K562 (cell line): Measurements from ENCODE around the gene CTNNA3. TPM values are rescaled to one million over a fixed set of nuclear protein-coding genes. Genes with fewer than 3 reads are reported as not detected.

Experiments
- ATAC-seq: fragments of 200-7000 bp; cut with Tn5 transposase; 3 replicates; pipeline ENCODE4 v1.9.1; 2020; ENCODE audit warnings: moderate library complexity
- BruUV-seq: library from RNA; stranded (reverse); fragments of 400-500 nt; replicated peaks from 2 replicates; lab custom pipeline; 2021; lab: Mats Ljungman, UMichigan
- CTCF ChIA-PET: fragments of 300-600 bp; formaldehyde crosslinking; extraction: SDS; loops from one replicate; lab custom pipeline; 2021; ENCODE audit warnings: low intra/inter-chr PET ratio; lab: Yijun Ruan, JAX
- POLR2A ChIA-PET: fragments of 300-600, 350-650 bp; sonication (Branson Sonifier 250); formaldehyde crosslinking; extraction: SDS; loops from one replicate; lab custom pipeline; 2021; ENCODE audit warnings: antibody characterized with exemption, inconsistent platforms; lab: Yijun Ruan, JAX
- DNase-seq, 4 experiments: peaks; one replicate each; pipeline versions ENCODE4 v3.0.0 to v3.0.0-alpha.2; 2011 to 2018; ENCODE audit warnings: low spot score in 3 of 4, mixed read lengths in 3 of 4; ENCODE audit errors: extremely low read depth in 1 of 4
- FAIRE-seq: peaks from 2 replicates; lab custom pipeline; 2011; peaks lifted over from hg19 to GRCh38; lab: Jason Lieb, UNC
- H2AFZ ChIP-seq: 2 replicates; pipeline ENCODE4 v1.6.0; 2011; ENCODE audit warnings: low read depth, low read length, control low read depth, inconsistent platforms
- H3K27ac ChIP-seq: fragments of 200-600 bp; 3 replicates; pipeline ENCODE4 v1.8.0; 2011; ENCODE audit warnings: low read depth, mild to moderate bottlenecking, control low read depth, inconsistent platforms, low read length, moderate library complexity, mixed read lengths; ENCODE audit errors: extremely low read depth
- H3K27me3 ChIP-seq, 2 experiments: fragments of 300-600 bp in 1 of 2; 2 replicates in 1 of 2; 3 replicates in 1 of 2; pipeline versions ENCODE4 v1.6.0 to v1.8.0; 2011; ENCODE audit warnings: inconsistent platforms in 2 of 2, low read length in 2 of 2, mild to moderate bottlenecking in 1 of 2, mixed read lengths in 1 of 2, moderate library complexity in 1 of 2; ENCODE audit not compliant: control insufficient read depth in 2 of 2, insufficient read depth in 2 of 2
- H3K36me3 ChIP-seq: fragments of 300-600 bp; 3 replicates; pipeline ENCODE4 v1.8.0; 2011; ENCODE audit warnings: mild to moderate bottlenecking, low read length, inconsistent platforms; ENCODE audit not compliant: control insufficient read depth, insufficient read depth
- H3K4me1 ChIP-seq, 2 experiments: fragments of 200-600 bp in 1 of 2; replicated peaks in 1 of 2; 2 replicates in 1 of 2; 3 replicates in 1 of 2; pipeline versions ENCODE4 v1.5.1 to v1.8.0; 2011; ENCODE audit warnings: inconsistent platforms in 2 of 2, low read length in 2 of 2, mild to moderate bottlenecking in 1 of 2, mixed read lengths in 1 of 2, moderate library complexity in 1 of 2; ENCODE audit not compliant: control insufficient read depth in 2 of 2, insufficient read depth in 2 of 2
- H3K4me2 ChIP-seq: 2 replicates; pipeline ENCODE4 v1.6.1; 2011; ENCODE audit warnings: low read length, control low read depth, inconsistent platforms, mixed read lengths; ENCODE audit not compliant: insufficient read depth
- H3K4me3 ChIP-seq: fragments of 200-600 bp; sonication (generic), shearing (Covaris generic); 2 replicates; pipeline ENCODE4 v1.5.1; 2016; ENCODE audit warnings: control low read depth, inconsistent platforms
- H3K79me2 ChIP-seq: fragments of 200-600 bp; 3 replicates; pipeline ENCODE4 v1.8.0; 2011; ENCODE audit warnings: low read length, inconsistent platforms; ENCODE audit not compliant: control insufficient read depth, insufficient read depth
- H3K9ac ChIP-seq, 2 experiments: 2 replicates each; pipeline versions ENCODE4 v1.6.0 to v1.6.1; 2011; ENCODE audit warnings: low read depth in 2 of 2, low read length in 2 of 2, control low read depth in 1 of 2, inconsistent platforms in 1 of 2, mild to moderate bottlenecking in 1 of 2, mixed read lengths in 1 of 2; ENCODE audit not compliant: insufficient read depth in 1 of 2
- H3K9me1 ChIP-seq: one replicate; pipeline ENCODE4 v1.6.0; 2011; ENCODE audit warnings: inconsistent platforms, mild to moderate bottlenecking, low read length, moderate library complexity; ENCODE audit not compliant: control insufficient read depth, insufficient read depth
- H3K9me3 ChIP-seq: replicated peaks from 2 replicates; pipeline ENCODE4 v1.5.1; 2011; ENCODE audit warnings: low read depth, low read length, inconsistent platforms; ENCODE audit not compliant: control insufficient read depth, insufficient read depth
- H4K20me1 ChIP-seq: replicated peaks from 2 replicates; pipeline ENCODE4 v1.6.1; 2011; ENCODE audit warnings: low read length, inconsistent platforms, mixed read lengths; ENCODE audit not compliant: control insufficient read depth, insufficient read depth
- AFF1 ChIP-seq, 2 experiments: fragments of 450-650 bp; IDR thresholded peaks; 2 replicates each; pipeline ENCODE4 v1.6.1; 2018; ENCODE audit warnings: mild to moderate bottlenecking in 2 of 2, low read depth in 1 of 2; ENCODE audit not compliant: partially characterized antibody in 2 of 2
- ATF7 ChIP-seq: fragments of 450-650 bp; IDR thresholded peaks from 2 replicates; pipeline ENCODE4 v1.7.1; 2014; ENCODE audit warnings: mild to moderate bottlenecking, moderate library complexity
- BDP1 ChIP-seq: IDR thresholded peaks from 3 replicates; pipeline ENCODE4 v1.6.1; 2011; ENCODE audit not compliant: insufficient read length, insufficient read depth
- BHLHE40 ChIP-seq: IDR thresholded peaks from 2 replicates; pipeline ENCODE4 v1.6.1; 2011; ENCODE audit warnings: low read length, improper control_type of control experiment
- HDAC1 ChIP-seq, 2 experiments: fragments of 450-650 bp; IDR thresholded peaks; 2 replicates each; pipeline ENCODE4 v1.6.1; 2016 to 2017; ENCODE audit warnings: inconsistent platforms in 1 of 2, mild to moderate bottlenecking in 1 of 2, moderate library complexity in 1 of 2
- NR2C2 ChIP-seq, 2 experiments: fragments of 200-800 bp in 1 of 2; sonication (Bioruptor generic) in 1 of 2; sonication (generic) in 1 of 2; formaldehyde crosslinking in 1 of 2; IDR thresholded peaks; 2 replicates each; pipeline versions ENCODE4 v1.6.1 to v1.8.0; 2016 to 2022; ENCODE audit warnings: mild to moderate bottlenecking in 1 of 2, missing compliant biosample characterization in 1 of 2, missing genetic modification characterization in 1 of 2, missing genetic modification reagents in 1 of 2
- NR3C1 ChIP-seq: sonication (generic); formaldehyde crosslinking; IDR thresholded peaks from 2 replicates; pipeline ENCODE4 v1.8.1; 2022; ENCODE audit warnings: missing genetic modification reagents
- POLR2B ChIP-seq: fragments of 450-650 bp; IDR thresholded peaks from 2 replicates; pipeline ENCODE4 v1.6.1; 2018; ENCODE audit warnings: low read depth; ENCODE audit not compliant: partially characterized antibody
- RAD51 ChIP-seq: fragments of 450-650 bp; IDR thresholded peaks from 2 replicates; pipeline ENCODE4 v1.7.1; 2016; ENCODE audit warnings: low read depth, mild to moderate bottlenecking, borderline replicate concordance
- SMARCA5 ChIP-seq: fragments of 450-650 bp; IDR thresholded peaks from 2 replicates; pipeline ENCODE4 v1.6.1; 2016
- ZNF124 ChIP-seq: sonication (generic); formaldehyde crosslinking; IDR thresholded peaks from 2 replicates; pipeline ENCODE4 v1.8.1; 2022; ENCODE audit warnings: missing genetic modification reagents
- ZNF143 ChIP-seq: sonication (generic); formaldehyde crosslinking; IDR thresholded peaks from 2 replicates; pipeline ENCODE4 v1.9.0; 2022; ENCODE audit warnings: mild to moderate bottlenecking, missing genetic modification reagents
- ZNF263 ChIP-seq: sonication (generic); formaldehyde crosslinking; IDR thresholded peaks from 2 replicates; pipeline ENCODE4 v1.8.0; 2022; ENCODE audit warnings: mild to moderate bottlenecking, missing genetic modification reagents, borderline replicate concordance
- ZNF3 ChIP-seq: fragments of 250-450 bp; sonication (Bioruptor Pico); IDR thresholded peaks from 2 replicates; pipeline ENCODE4 v1.5.0; 2021; ENCODE audit warnings: mild to moderate bottlenecking, moderate library complexity
- ZSCAN32 ChIP-seq: fragments of 450-650 bp; formaldehyde crosslinking; IDR thresholded peaks from 2 replicates; pipeline ENCODE4 v1.4.0; 2020; ENCODE audit warnings: mild to moderate bottlenecking, moderate library complexity
- WGBS: fragments of 100-300 bp; shearing (Covaris generic); methylation state at CpG from one replicate; pipeline ENCODE4 v1.1.6; 2016; ENCODE audit warnings: low coverage, mixed read lengths; ENCODE audit not compliant: insufficient coverage; ENCODE audit errors: missing lambda C conversion rate; 5-methylcytosine and 5-hydroxymethylcytosine counted together
- in situ Hi-C: fragments of 300-500 bp; cut with MboI; formaldehyde crosslinking; loops from 4 replicates; pipeline ENCODE4 v1.15.0; 2018; ENCODE audit warnings: inconsistent platforms, mixed read lengths
- intact Hi-C: fragments of 100-400 bp; cut with micrococcal nuclease; formaldehyde crosslinking; loops from 2 replicates; pipeline ENCODE4 v1.14.2; 2022
- polyA plus RNA-seq, 8 experiments: library from polyadenylated mRNA; depleted of rRNA in 4 of 8; stranded (reverse) in 5 of 8; unstranded in 3 of 8; fragments of >200 nt; fragmentation: Nextera tagmentation in 2 of 8; fragmentation: Illumina TruSeq in 1 of 8; extraction: Ambion mirVana in 2 of 8; extraction: Trizol in 1 of 8; gene quantifications; 2 replicates each; pipeline versions ENCODE4 v1.2.1 to v1.2.3, GENCODE V29; 2011 to 2014; ENCODE audit warnings: inconsistent platforms in 1 of 8, missing spikeins in 1 of 8
- total RNA-seq, 7 experiments: library from RNA; depleted of rRNA in 6 of 7; stranded (reverse); fragments of >200 nt in 6 of 7; fragmentation: Illumina TruSeq in 2 of 7; extraction: Trizol in 2 of 7; gene quantifications; 2 replicates each; pipeline versions ENCODE4 v1.2.1 to v1.2.3, GENCODE V29; 2011 to 2021; ENCODE audit warnings: low replicate concordance in 1 of 7
- TF ChIP-seq, protein P1 (sequence below): sonication (generic); formaldehyde crosslinking; IDR thresholded peaks from 2 replicates; pipeline ENCODE4 v1.8.1; 2023; ENCODE audit warnings: mild to moderate bottlenecking, missing genetic modification reagents
- TF ChIP-seq, protein P2 (sequence below), 2 experiments: fragments of 450-650 bp; IDR thresholded peaks; 2 replicates each; pipeline ENCODE4 v1.6.1; 2016

CTNNA3 gene
- total and polyA plus RNA-seq, 9 of the 15 experiments (the other 6 are each of a cell fraction or from before 2014, with no cell fraction given) = 0.04 TPM; not detected in 8

- TF ChIP-seq, protein P1, sequence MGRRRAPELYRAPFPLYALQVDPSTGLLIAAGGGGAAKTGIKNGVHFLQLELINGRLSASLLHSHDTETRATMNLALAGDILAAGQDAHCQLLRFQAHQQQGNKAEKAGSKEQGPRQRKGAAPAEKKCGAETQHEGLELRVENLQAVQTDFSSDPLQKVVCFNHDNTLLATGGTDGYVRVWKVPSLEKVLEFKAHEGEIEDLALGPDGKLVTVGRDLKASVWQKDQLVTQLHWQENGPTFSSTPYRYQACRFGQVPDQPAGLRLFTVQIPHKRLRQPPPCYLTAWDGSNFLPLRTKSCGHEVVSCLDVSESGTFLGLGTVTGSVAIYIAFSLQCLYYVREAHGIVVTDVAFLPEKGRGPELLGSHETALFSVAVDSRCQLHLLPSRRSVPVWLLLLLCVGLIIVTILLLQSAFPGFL (CRISPR knock-in tag) = no peak
- TF ChIP-seq ATF7 (no peak), ZNF3 (CRISPR knock-in tag) (no peak), POLR2B (no peak), ZNF143 (CRISPR knock-in tag) (no peak), ZNF263 (CRISPR knock-in tag) (no peak)
- TF ChIP-seq, all 486 proteins: peak for 0
Observed at GRCh38 chr10:67075491-67075971, 620.5 kb downstream of the CTNNA3 start (continued).

- no peak for DNase-seq
- Histone ChIP-seq H3K27me3 (no peaks in the 10 kb centered on the region), H3K79me2 (no peaks in the 10 kb centered on the region), H3K4me2 (no peak overlapping the region), H3K4me1 (no peaks in the 10 kb centered on the region), H3K27ac (no peak overlapping the region), H3K4me3 (no peak overlapping the region), H3K9me3 (no peaks in the 10 kb centered on the region; the same call in 1 of the 2 replicates), H4K20me1 (no peaks in the 10 kb centered on the region), H3K36me3 (no peaks in the 10 kb centered on the region), H2AFZ (no peak overlapping the region), H3K9ac (no peak overlapping the region), H3K9me1 (no peaks in the 10 kb centered on the region)
- ChIA-PET CTCF (no interaction called here), POLR2A (no interaction called here)
- BruUV-seq = no TSS peak
- 0% methylated on average over 1 of the region's 1 CpG for WGBS
- no peak for FAIRE-seq
- intact Hi-C loops (no loop called here), in situ Hi-C loops (no loop called here)
- no peak for ATAC-seq
- TF ChIP-seq, protein P2, sequence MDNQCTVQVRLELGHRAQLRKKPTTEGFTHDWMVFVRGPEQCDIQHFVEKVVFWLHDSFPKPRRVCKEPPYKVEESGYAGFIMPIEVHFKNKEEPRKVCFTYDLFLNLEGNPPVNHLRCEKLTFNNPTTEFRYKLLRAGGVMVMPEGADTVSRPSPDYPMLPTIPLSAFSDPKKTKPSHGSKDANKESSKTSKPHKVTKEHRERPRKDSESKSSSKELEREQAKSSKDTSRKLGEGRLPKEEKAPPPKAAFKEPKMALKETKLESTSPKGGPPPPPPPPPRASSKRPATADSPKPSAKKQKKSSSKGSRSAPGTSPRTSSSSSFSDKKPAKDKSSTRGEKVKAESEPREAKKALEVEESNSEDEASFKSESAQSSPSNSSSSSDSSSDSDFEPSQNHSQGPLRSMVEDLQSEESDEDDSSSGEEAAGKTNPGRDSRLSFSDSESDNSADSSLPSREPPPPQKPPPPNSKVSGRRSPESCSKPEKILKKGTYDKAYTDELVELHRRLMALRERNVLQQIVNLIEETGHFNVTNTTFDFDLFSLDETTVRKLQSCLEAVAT (IDR thresholded peaks at IDR 0.05) = no peak
- TF ChIP-seq ZSCAN32 (CRISPR knock-in tag) (no peak), NR2C2 (CRISPR knock-in tag; IDR thresholded peaks at IDR 0.05) (no peak), NR2C2 (tag; IDR thresholded peaks at IDR 0.05) (no peak), ZNF124 (CRISPR knock-in tag) (no peak), BDP1 (no peak), RAD51 (no peak), AFF1 (IDR thresholded peaks at IDR 0.05; ENCODE audit: low read depth in 1 of 2, partially characterized antibody in 2 of 2) (no peak), NR3C1 (no peak), SMARCA5 (no peak), HDAC1 (IDR thresholded peaks at IDR 0.05) (no peak), BHLHE40 (no peak)
Observed at GRCh38 chr10:67072654-67073053, 623.3 kb downstream of the CTNNA3 start.
